ENCODE measurements around the gene VPS37D.

The VPS37D gene

DNA sequence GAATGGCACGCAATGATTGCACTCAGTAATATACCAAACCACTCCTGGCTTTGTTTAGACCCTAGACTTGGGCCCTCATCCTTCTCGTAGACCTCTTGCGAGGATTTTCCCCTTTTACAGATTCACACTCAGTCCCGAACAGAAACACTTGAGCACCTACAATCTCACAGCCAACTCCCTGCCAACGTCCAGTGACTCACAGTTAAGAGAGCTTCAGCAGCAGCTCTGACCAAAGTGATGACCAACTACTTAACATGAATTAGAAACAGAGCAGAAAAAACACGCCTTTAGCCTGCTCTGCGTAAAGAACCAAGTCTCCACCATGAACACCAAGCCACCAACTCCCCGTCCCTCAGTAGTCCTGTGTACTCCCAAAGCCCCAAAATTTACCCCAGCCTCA, 13.4 kb downstream of the VPS37D start:
- no peak for DNase-seq (ENCODE audit: low read depth)

DNA sequence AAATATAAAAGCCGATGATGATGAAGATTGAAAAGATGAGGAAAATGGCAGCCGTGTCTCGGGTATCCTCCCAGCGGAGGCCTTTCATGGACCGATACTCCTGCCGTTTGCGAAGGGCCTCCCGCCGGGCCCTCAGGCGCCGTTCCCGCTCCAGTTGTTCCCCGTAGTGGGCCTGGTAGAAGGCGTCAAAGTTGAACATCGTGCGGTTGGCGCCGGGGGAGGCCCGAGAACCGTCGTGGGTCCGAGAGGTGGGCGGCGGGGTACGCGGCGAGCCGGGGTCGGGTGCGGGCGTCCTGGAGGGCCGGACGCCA, 15.1 kb downstream of the VPS37D start:
- no peak for DNase-seq (ENCODE audit: low read depth)

DNA sequence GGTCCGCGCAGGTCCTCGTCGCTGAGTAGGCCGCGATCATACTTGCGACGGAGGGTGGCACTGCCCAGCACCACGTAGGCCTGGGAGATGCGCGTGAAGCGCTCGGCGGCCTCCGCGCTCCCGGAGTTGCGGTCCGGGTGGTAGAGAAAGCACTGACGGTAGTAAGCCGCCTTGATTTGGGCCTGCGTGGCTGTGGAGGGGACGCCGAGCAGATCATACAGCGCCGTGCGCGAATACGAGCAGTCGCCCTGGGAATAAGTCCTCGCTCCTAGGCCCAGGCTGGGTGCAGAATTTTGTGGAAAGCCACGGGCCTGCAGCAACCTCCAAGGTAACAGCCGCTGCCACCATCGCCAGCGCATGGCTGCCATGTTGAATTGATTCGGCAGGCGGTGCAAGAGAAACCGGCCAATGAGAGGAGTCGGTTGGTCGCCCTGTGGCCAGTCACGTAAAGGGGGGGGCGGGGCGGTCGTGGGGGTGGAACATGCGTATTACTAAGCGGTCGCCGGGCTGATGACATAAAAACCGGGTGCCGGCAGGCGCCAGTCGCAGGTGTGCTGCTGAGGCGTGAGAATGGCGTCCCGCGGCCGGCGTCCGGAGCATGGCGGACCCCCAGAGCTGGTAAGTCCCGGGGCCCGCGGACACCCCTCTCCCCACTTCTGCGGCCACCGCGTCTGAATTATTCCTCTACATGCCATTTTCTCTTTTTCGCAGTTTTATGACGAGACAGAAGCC, 15.6 kb downstream of the VPS37D start, which contains the start of the genes BUD23 and DNAJC30:
TSS of gene BUD23 (plus strand) at position 542 of the 732 bp plus-strand sequence. CDS start at position 571, 29 bp downstream.
TSS of gene DNAJC30 (minus strand) at position 398 of the 732 bp plus-strand sequence. CDS start at position 368, 30 bp downstream.
- DNase-seq (ENCODE audit: low read depth): peak; percentile 96

DNA sequence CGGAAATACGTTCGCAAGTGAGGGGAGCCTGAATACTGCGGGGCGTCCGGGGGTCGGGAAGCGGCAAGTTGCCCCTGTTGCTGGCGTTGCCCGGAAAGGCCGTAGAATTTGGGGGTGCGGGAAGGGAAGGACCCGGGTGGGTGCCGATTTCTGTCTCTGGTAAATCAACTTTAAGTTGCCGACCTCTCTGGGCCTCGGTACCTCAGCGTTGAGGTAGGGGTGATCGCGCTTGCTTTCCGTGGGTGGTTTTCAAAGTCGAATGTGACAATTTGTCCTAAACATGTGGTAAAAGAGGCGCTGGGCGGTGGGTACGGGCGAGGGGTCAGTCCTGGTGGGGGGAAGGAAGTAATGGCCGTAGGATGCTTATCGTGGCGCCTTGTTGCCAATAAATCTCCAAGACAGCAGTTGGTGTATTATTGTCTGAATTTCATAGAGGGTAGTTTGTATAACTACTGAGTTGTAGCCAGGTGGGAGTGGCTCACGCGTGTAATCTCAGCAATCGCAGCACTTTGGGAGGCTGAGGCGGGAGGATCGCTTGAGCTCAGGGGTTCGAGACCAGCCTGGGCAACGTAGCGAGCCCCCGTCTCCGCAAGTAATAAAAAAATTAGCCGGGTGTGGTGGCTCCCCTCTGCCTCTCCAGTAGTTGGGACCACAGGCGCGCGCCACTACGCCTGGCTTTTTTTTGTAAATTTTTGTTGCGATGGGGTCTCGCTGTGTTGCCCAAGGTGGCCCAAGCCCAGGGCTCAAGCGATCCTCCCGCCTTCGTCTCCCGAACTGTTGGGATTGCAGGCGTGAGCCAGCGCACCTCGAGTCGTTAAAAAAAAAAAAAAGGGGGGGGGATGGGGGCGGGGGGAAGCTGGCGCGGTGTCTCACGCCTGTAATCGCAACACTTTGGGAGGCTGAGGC, 16.4 kb downstream of the VPS37D start:
- no peak for DNase-seq (ENCODE audit: low read depth)

GRCh38 chr7:73685311-73685710, 17.7 kb downstream of the VPS37D start:
- DNase-seq (ENCODE audit: low read depth): no peak

GRCh38 chr7:73688288-73688687, 20.7 kb downstream of the VPS37D start:
- DNase-seq (ENCODE audit: low read depth): no peak

DNA sequence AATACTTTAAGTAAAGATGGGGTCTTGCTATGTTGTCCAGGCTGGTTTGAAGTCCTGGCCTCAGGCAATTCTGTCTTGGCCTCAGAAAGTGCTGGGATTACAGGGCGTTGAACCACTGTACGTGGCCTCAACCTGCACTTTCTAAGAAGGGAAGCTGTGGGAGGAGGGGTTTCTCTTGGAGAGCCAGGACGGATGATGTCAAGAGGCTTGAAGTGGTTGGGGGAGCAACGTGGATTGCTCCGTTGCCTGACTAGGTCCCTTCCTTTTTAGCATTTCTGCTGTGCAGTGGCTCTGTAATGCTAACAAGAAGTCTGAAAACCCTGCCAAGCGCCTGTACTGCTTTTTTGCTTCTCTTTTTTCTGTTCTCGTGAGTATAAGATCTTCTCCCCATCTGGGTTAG, 23.0 kb downstream of the VPS37D start:
- no peak for DNase-seq (ENCODE audit: low read depth)

DNA sequence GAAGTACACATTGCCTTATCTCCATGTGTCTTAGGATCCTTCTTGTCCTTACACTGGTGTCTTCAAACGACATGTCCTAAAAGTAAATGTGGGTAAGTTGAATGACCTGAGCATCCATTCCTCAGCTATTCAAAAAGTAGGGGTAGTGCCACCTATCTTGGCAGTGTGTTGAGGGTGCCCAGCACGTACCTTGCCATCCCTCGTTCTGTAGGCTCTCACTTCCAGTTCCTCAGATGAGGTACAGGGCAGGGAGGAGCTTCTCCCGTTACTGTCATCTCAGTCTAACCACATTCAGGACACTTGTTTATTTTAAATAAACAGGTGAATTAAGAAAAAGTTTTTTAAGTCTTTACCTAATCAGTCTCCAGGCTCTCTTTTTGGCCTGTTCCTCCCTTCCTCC, 28.7 kb downstream of the VPS37D start:
- DNase-seq (ENCODE audit: low read depth): no peak

DNA sequence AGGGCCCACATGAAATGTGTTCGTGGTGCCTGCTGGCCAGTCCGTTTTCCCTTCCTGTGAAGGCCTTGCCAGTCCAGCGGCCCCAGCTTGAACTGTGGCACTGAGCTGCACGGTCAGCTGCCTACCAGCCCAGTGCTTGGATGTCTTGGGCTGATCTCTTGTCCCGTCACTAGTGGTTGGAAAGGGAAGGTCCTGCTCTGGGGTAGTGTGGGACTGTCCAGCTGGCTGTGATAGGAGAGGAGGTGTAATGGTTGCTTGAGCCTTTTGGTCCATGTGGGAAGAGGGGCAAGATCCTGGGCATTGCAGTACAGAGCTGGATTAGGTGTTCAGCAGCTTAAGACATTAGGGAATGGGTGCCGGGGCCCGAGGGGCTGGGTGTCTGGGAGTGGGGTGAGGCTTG, 30.8 kb downstream of the VPS37D start:
- DNase-seq (ENCODE audit: low read depth): no peak

DNA sequence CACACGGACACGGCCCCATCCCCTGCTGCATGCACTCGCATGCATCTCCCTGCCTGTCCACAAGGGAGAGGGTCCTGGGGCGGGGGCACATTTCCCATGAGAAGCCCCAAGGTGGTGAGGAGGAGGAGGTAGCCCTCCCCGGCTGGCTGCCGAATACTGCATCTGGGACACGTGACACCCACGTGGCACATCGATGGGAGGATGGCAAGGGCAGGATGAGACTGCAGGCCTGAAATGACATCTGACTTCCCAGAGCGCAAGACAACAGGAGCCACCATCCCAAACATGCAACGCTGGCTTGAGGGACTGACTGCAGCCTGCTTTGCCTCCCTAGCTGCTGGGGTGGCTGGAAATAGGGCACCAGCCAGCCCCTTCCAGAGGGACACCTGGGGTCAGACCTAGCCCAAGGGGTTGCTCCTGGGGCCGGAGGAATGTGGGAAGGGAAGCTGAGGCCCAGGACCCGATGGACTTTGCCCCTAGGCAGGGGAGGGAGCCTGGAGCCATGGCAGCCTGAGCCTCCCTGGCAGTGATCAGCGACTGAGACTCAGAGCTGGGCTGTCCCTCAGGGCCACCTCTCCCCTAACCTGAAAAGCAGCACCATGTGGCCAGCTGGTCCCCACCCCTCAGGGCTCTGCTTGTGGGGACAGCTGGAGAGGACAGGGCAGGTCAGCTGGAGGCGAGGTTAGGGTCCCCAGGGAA, 31.9 kb downstream of the VPS37D start:
- DNase-seq (ENCODE audit: low read depth): no peak

DNA sequence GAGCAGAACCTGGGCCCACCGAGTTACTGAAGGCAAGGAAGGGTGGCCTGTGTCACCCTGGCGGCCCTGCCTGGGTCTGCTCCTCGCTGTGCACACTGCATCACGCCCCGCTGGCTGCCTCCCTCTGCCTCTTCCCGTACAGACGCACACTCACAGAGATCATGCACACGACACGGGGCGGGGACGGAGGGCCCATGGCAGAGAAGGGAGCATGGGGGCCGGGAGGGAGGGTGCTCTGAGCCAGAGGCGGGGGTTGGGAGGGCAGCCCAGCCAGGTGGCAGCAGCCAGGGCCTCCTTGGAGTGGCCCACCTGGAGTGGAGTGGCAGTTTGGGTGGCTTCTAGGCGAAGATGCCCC, 32.4 kb downstream of the VPS37D start:
- no peak for DNase-seq (ENCODE audit: low read depth)

- DNase-seq (ENCODE audit: low read depth): no peak
These were observed 33.0 kb downstream of the VPS37D start for GRCh38 chr7:73700581-73701134.

GRCh38 chr7:73701357-73701995, 33.8 kb downstream of the VPS37D start:
- no peak for DNase-seq (ENCODE audit: low read depth)

DNA sequence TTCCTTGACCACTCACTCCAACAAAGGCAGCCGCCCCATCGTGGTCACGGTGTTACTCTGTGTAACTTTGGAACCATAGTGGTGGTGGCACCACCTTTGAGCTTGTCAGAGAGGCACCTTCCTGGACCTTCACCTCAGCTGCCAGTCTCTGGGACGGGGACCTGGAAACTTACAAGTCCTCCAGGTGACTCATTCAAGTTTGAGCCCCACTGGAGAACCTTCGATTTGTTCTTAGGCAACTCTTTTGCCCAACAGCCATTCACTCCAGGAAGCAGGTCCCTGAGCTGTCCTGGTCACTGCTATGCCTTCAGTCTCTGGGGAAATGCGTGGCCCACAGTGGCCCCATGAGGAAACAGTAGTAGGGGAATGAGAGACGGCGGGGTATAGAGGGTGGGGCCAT, 34.6 kb downstream of the VPS37D start:
- no peak for DNase-seq (ENCODE audit: low read depth)

- DNase-seq (ENCODE audit: low read depth): no peak
These were observed 35.0 kb downstream of the VPS37D start for GRCh38 chr7:73702665-73703064.

DNA sequence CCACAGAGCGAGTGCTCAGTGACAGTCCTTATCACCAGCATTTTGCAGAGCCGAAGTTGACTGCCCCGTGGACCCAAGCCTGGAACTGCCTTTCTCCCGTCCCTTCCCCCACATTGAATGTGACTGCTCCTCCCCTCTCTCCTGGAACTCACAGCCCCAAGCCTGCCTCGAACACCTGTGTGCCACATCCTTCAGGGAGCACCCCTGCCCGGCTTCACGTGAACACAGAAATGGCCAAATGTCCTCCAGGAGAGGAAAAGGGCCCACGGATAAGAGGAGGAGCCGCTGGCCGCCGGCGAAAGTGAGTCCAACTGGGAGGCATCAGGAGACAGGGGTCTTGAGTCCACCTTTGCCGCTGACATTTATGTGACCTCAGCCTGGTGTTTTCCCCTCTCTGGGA, 35.6 kb downstream of the VPS37D start:
- no peak for DNase-seq (ENCODE audit: low read depth)

- no peak for DNase-seq (ENCODE audit: low read depth)
These were observed 36.4 kb downstream of the VPS37D start for GRCh38 chr7:73703757-73704639.

DNA sequence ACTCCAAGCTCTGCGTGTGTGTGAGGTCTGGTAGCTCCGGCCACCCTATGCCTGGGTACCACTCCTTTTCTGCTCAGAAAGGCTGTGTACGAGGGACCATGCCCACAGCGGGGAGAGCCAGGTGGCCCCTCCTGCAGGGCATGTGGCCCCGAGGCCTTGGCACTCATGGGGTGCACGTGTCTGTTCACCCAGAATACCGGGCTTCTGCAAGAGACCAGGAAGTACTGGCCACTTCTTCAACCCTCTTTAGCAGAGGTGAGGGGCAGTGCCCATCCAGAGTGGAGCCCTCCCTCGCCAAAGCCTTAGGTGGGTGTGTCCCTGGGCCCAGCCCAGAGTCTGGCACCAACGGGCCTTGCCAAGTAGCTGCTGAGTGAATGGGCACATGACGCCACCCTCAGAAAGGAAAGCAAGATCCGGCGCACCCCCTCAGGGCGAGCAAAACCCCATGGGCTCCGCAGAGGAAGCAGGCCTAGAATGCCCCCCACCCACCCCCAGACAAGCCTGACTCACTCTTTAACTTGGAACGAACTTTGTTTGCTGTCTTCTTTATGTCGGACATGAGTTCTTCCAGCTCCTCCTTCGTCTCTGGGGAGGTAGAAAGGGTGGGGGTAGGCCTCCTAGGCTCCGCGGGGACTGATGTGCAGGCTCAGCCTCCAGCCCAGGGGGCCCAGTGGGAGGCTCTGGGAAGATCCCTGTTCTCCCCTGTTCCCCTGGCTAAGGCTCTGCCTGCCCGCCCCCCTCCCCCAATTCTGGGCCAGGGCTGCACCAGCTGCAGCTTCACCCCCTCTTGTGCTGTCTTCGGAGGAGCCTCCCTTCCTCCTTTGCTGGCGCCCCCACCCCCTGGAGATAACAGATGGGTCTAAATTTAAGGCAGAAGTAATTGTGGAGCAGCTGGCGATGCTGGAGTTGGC, 37.3 kb downstream of the VPS37D start:
- no peak for DNase-seq (ENCODE audit: low read depth)

DNA sequence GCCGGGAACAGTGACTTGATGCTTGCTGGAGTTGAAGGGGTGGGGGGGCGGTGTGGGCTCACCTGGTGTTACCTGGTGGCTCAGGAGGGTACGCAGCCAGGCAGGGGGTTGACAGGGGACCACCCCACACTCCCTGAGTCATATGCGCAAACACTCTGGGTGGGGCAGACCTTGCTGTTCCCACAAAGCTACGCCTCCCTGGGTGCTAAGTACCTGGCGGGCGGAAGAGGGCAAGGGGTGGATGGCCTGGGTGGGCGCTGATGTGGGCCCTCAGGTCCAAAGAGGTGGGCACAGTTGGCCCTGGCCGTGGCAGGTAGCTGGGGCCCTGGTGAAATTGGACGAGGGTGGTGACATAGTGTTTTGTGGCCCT, 37.9 kb downstream of the VPS37D start:
- no peak for DNase-seq (ENCODE audit: low read depth)
